ENCODE results near the gene E2F2.

The E2F2 gene

DNA sequence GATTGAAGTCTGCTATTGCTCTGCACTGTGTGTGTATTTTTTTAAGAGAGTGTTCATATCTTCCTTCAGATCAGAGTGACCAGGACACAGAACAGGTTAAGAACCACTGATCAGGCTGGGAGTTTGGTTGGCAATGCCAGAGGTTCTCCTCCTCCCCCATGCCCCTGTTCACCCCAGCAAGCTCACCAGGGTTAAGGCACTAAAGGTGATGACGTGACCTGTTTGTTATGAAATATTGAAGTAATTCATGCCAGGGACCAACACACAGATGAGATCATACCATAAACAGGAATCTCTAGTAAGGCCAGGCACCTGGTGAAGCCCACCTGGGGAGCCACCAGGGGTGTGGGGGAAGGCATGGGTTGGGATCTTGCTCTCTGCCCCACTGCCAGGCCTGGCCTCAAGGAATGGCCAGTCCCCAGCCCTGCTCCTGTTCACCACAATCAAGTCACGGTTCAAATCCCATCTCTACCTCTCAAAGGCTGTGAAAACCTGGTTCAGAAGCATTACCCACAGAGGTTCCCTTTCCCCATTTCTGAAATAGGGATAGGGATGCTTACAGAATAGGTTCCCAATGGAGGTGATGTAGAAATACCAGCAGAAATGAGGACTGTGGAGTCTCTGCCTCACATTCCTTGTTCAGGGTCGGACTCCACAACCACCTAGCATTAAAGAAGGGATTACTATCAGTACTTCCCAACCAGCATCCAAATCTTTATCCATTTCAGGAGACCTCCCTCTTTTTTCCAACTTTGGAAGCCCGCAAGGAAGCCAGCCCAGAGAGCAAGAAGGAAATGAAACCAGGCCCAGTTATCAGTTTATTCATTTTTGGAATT lies 25.8 kb upstream of the E2F2 start:
- peaks cover 60% of the 10 kb centered on the region for H3K4me1 ChIP-seq (ENCODE audit: control insufficient read depth, insufficient read depth, low read length)
- H3K27ac ChIP-seq (ENCODE audit: insufficient read depth, low read depth, low read length, poor library complexity, severe bottlenecking) = no peak overlapping the region

DNA sequence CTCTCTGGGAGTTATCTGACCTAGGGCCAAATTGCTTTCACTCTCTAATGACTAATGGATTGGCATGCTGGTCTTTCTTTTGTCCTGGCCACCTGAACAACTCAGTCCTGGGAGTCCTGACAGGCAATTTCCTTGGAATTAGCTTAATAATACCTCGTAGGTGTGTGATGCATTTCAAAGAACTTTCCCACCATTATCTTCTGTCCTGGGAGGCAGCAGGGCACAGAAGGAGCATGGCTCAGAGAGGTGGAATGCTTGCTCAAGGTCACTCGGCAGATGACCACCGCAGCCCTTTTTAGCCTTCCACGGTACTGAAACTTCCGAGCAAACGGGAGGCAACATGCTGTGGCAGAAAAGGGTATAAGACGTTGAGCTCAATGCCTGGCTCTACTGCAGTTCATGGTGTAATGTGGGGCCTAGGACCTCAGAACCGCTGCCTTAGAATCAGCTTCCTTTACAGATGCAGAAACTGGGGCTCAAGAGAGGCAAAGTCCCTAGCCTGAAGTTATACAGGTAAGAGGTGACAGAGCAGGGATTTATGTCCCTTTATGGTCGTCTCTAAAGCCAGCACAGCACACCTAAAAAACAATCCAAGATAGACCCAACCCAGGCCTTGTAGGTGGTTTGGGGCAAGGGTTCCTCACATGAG lies 25.1 kb upstream of the E2F2 start:
- Histone ChIP-seq H3K4me1 (ENCODE audit: control insufficient read depth, insufficient read depth, low read length) (peaks cover 53% of the 10 kb centered on the region), H3K27me3 (ENCODE audit: control insufficient read depth, insufficient read depth, low read length, poor library complexity, severe bottlenecking) (peaks cover 14% of the 10 kb centered on the region), H3K4me3 (ENCODE audit: insufficient read depth, low read depth, low read length) (peak overlapping the region; percentile 87), H3K36me3 (ENCODE audit: control insufficient read depth, insufficient read depth, low read length) (peaks cover 13% of the 10 kb centered on the region), H3K9me3 (ENCODE audit: control insufficient read depth, low read length) (no peaks in the 10 kb centered on the region), H3K27ac (ENCODE audit: insufficient read depth, low read depth, low read length, poor library complexity, severe bottlenecking) (peak overlapping the region; percentile 88)
- WGBS, 2 experiments = 5% methylated on average over 9 of the region's 9 CpGs

More for the DNA sequence above, 25.8 kb upstream of the E2F2 start:
- peak overlapping the region; percentile 87 for H3K4me3 ChIP-seq (ENCODE audit: insufficient read depth, low read depth, low read length)
- no peaks in the 10 kb centered on the region for H3K9me3 ChIP-seq (ENCODE audit: control insufficient read depth, low read length)
- H3K36me3 ChIP-seq (ENCODE audit: control insufficient read depth, insufficient read depth, low read length) = peaks cover 13% of the 10 kb centered on the region
- 58 to 73% methylated on average over 3 to 4 of the region's 4 CpGs for WGBS, 2 experiments
- peaks cover 14% of the 10 kb centered on the region for H3K27me3 ChIP-seq (ENCODE audit: control insufficient read depth, insufficient read depth, low read length, poor library complexity, severe bottlenecking)

DNA sequence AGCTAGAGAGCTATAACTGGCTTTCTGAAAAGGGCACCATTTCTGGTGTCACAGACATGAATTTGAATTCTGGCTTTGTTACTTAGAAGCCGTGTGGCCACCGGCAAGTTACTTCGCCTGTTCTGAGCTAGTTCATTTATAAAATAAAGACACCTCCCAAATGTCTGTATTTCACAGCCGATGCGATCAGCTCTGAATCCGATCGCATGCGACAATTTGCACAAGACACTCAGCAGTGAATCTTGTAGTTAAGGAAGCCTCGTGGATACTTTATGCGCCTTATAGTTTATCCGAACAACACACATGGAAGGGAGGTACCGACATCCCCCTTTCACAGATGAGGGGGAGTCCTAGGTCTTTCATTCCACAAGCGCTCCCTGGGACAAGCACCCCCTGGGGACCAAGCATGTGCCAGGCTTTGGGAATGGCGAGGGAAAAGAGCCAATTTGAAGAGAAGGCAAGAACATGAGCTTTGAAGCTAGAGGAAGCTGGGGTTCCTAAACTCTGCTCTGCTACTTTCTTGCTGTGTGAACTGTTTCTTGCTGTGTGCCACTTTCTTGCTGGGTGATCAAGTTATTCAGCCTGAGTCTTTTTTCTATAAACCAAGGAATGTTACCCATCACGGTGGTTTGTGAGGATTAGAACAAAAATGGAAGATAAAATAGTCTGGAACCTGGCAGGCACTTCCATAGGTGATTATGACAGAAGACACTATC lies 24.4 kb upstream of the E2F2 start:
- WGBS, 2 experiments = 1 to 3% methylated on average over 15 of the region's 15 CpGs
- Histone ChIP-seq H3K4me1 (ENCODE audit: control insufficient read depth, insufficient read depth, low read length) (peaks cover 51% of the 10 kb centered on the region), H3K36me3 (ENCODE audit: control insufficient read depth, insufficient read depth, low read length) (peaks cover 13% of the 10 kb centered on the region), H3K9me3 (ENCODE audit: control insufficient read depth, low read length) (no peaks in the 10 kb centered on the region), H3K4me3 (ENCODE audit: insufficient read depth, low read depth, low read length) (peak overlapping the region; percentile 87), H3K27ac (ENCODE audit: insufficient read depth, low read depth, low read length, poor library complexity, severe bottlenecking) (peak overlapping the region; percentile 88), H3K27me3 (ENCODE audit: control insufficient read depth, insufficient read depth, low read length, poor library complexity, severe bottlenecking) (peaks cover 14% of the 10 kb centered on the region)

DNA sequence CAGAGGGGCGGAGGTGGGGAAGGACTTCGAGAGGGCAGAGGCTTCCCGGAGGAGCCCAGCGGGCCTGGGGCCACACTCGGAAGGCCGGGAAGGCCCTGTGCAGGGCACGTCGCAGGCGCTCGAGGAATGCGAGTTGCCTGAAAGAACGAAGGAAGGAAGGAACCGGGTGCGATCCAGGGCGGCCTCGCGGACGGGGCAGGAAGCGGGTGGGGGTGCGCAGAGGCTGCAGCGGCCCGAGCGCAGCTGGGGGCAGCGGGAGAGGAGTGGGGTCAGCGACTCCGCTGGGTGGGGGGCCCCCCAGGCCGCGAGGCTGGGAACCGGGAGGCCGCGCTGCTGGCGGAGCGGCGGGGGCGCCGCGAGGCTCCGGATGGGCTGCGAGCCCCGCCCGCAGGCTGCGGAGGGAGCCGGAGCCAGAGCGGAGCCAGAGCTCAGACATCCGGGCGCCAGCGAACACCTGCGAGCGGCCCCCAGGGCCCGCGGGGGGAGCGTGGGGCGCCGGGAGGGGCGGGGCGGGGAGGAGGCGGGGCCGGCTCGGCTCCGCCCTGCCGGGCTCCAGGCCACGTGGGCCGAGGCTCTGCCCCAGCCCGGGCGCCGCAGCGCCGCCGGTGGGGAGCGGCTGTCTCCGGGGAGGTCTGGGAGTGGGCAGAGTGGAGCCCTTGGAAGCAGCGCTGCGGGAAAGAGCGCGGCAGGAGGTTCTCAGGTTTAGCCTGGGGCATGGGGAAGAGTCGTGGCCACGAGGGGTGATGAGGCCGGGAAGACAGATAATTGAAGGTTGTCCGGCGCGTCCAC lies 23.6 kb upstream of the E2F2 start:
- Histone ChIP-seq H3K36me3 (ENCODE audit: control insufficient read depth, insufficient read depth, low read length) (peaks cover 13% of the 10 kb centered on the region), H3K4me3 (ENCODE audit: insufficient read depth, low read depth, low read length) (peak overlapping the region; percentile 87), H3K9me3 (ENCODE audit: control insufficient read depth, low read length) (no peaks in the 10 kb centered on the region), H3K27me3 (ENCODE audit: control insufficient read depth, insufficient read depth, low read length, poor library complexity, severe bottlenecking) (peaks cover 14% of the 10 kb centered on the region), H3K27ac (ENCODE audit: insufficient read depth, low read depth, low read length, poor library complexity, severe bottlenecking) (peak overlapping the region; percentile 88), H3K4me1 (ENCODE audit: control insufficient read depth, insufficient read depth, low read length) (peaks cover 45% of the 10 kb centered on the region)
- WGBS, 2 experiments = 1% methylated on average over 81 of the region's 81 CpGs

DNA sequence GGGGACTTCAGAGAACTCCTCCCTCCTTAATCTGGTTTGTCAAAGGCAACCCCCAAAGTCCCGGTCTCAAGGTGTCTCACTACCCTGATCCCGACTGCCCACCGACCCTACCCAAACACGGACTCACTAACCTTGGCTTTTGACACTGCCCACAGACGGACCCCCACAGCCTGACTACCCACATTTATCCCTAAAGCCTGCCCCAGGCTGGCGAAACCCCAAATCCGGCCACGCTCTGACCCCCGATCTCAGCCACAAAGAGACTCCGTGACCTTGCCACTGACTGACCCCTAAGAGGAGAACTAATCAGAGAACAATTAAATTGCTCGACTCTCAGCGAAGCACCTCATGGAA lies 23.1 kb upstream of the E2F2 start:
- 16 to 19% methylated on average over 12 of the region's 12 CpGs for WGBS, 2 experiments
- Histone ChIP-seq H3K36me3 (ENCODE audit: control insufficient read depth, insufficient read depth, low read length) (peaks cover 13% of the 10 kb centered on the region), H3K4me3 (ENCODE audit: insufficient read depth, low read depth, low read length) (peak overlapping the region; percentile 45), H3K27ac (ENCODE audit: insufficient read depth, low read depth, low read length, poor library complexity, severe bottlenecking) (peak overlapping the region; percentile 88), H3K9me3 (ENCODE audit: control insufficient read depth, low read length) (no peaks in the 10 kb centered on the region), H3K27me3 (ENCODE audit: control insufficient read depth, insufficient read depth, low read length, poor library complexity, severe bottlenecking) (peaks cover 14% of the 10 kb centered on the region), H3K4me1 (ENCODE audit: control insufficient read depth, insufficient read depth, low read length) (peaks cover 45% of the 10 kb centered on the region)

DNA sequence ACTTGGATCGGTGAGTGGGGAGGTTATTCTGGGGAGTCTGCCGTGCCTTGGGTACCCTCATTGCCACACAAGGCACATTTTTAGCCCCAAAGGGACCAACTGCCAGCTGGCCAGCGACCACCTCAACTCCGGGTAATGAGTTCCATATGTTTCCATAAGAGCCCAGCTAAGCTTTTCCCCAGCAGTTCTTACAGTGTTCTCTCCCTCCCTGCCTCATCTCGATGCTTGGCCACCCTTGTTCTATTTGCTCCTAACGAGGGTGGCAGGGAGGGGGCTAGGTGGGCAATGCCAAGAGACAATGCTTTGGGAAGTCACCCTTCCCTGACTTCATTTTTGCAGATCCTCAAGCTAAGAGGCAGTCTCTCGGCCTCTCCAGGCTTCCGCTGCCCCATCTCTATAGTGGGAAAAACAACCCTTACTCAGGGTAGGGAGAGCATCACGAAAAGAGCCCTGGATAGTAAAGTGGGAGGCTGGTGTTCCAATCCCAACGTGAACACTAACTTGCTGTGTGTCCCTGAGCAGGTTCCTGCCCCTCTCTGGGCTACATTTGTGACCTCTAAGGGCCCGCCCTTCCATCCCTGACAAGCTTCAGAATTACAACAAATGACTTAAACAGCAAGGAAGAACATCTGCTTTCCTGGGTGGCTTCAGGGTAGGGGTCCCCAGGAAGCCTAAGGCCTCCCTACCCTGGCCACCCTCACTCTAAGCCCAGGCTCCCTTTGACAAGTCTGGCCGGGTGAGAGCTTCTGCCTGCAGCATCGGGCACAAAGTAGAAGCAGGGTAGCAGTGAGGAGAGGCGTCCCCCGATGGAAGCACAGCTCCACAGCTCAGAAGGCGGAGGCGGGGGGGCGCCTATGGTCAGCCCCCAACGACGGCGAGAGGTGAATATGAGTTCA lies 22.4 kb upstream of the E2F2 start:
- Histone ChIP-seq H3K9me3 (ENCODE audit: control insufficient read depth, low read length) (no peaks in the 10 kb centered on the region), H3K4me3 (ENCODE audit: insufficient read depth, low read depth, low read length) (peak overlapping the region; percentile 45), H3K4me1 (ENCODE audit: control insufficient read depth, insufficient read depth, low read length) (peaks cover 45% of the 10 kb centered on the region), H3K27ac (ENCODE audit: insufficient read depth, low read depth, low read length, poor library complexity, severe bottlenecking) (peak overlapping the region; percentile 88), H3K36me3 (ENCODE audit: control insufficient read depth, insufficient read depth, low read length) (peaks cover 13% of the 10 kb centered on the region), H3K27me3 (ENCODE audit: control insufficient read depth, insufficient read depth, low read length, poor library complexity, severe bottlenecking) (peaks cover 14% of the 10 kb centered on the region)
- 57 to 58% methylated on average over 21 of the region's 21 CpGs for WGBS, 2 experiments

DNA sequence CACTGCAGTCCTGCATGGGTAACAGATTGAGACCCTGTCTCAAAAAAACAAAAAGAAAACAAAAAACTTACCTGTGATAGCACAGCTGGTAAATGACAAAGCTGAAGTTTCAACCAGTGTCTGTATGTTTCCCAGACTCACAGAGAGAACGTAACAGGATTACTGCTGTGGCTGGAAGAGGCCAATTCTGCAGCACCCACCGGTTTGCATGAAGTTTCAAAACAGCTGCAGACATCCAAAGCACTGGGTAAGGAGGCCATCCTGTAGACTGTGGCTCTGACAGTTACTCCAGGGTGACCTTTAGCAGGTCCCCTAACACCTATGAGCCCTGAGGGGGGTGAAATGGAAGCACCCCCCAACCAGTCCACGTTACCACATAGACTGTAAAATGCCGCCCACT lies 20.8 kb upstream of the E2F2 start:
- Histone ChIP-seq H3K4me3 (ENCODE audit: insufficient read depth, low read depth, low read length) (no peak overlapping the region), H3K27me3 (ENCODE audit: control insufficient read depth, insufficient read depth, low read length, poor library complexity, severe bottlenecking) (peaks cover 14% of the 10 kb centered on the region), H3K4me1 (ENCODE audit: control insufficient read depth, insufficient read depth, low read length) (peaks cover 36% of the 10 kb centered on the region), H3K36me3 (ENCODE audit: control insufficient read depth, insufficient read depth, low read length) (no peaks in the 10 kb centered on the region), H3K27ac (ENCODE audit: insufficient read depth, low read depth, low read length, poor library complexity, severe bottlenecking) (no peak overlapping the region), H3K9me3 (ENCODE audit: control insufficient read depth, low read length) (no peaks in the 10 kb centered on the region)
- WGBS, 2 experiments = 77 to 80% methylated on average over 4 of the region's 4 CpGs

DNA sequence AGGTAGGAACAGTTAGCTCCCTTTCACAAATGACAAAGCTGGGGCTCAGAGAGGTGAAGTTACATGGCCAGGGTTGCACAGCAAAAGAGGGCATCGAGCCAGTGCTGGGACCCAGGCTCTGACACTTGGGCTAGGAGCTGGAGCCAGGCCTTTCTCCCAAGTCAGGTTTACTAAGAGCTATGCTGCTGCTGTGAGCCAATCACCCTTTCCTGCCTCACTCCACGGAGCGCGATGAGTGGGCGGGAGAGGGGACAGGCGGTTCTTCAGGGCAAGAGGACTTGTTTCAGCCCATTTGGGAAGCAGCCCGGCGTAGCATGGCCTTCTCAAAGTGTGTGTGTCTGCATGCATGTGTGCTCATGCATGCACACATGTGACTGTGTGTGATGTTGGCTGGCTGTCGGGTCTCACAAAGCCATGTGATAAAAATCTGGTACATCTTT lies 17.7 kb upstream of the E2F2 start:
- Histone ChIP-seq H3K4me3 (ENCODE audit: insufficient read depth, low read depth, low read length) (no peak overlapping the region), H3K27me3 (ENCODE audit: control insufficient read depth, insufficient read depth, low read length, poor library complexity, severe bottlenecking) (peaks cover 8% of the 10 kb centered on the region), H3K9me3 (ENCODE audit: control insufficient read depth, low read length) (no peaks in the 10 kb centered on the region), H3K27ac (ENCODE audit: insufficient read depth, low read depth, low read length, poor library complexity, severe bottlenecking) (no peak overlapping the region), H3K36me3 (ENCODE audit: control insufficient read depth, insufficient read depth, low read length) (no peaks in the 10 kb centered on the region), H3K4me1 (ENCODE audit: control insufficient read depth, insufficient read depth, low read length) (peaks cover 22% of the 10 kb centered on the region)
- WGBS, 2 experiments = 85% methylated on average over 9 of the region's 9 CpGs

DNA sequence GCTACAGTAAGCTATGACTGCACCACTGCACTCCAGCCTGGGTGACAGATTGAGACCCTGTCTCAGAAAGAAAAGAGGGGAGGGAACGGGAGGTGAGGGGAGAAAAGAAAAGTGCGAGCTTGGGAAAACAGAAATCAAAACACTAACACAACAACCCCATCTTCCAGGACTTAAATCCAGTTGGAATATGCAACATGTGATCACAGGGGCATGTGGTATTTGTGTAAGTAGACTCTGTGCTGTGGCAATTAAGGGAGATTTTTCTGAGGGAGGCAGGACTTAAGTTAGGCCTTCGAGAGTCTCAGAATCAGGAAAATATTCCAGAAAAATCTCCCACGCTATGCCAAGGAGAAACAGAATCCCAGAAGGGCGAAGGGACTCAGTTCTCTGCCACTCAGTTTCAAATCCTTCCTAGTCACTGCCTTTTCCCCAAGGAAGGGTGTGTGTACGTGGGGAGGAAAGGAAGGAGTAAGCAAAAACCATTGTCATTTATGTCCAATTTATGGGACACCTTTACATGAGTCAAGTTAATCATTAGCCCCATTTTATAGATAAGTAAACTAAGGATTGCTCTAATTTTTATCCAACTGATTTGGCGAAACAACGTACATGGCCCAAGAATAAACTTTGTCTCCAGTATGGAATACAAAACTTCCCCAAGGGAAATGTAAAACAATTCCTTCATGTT lies 16.0 kb upstream of the E2F2 start:
- no peaks in the 10 kb centered on the region for H3K27me3 ChIP-seq (ENCODE audit: control insufficient read depth, insufficient read depth, low read length, poor library complexity, severe bottlenecking)
- no peak overlapping the region for H3K27ac ChIP-seq (ENCODE audit: insufficient read depth, low read depth, low read length, poor library complexity, severe bottlenecking)
- no peak overlapping the region for H3K4me3 ChIP-seq (ENCODE audit: insufficient read depth, low read depth, low read length)
- H3K36me3 ChIP-seq (ENCODE audit: control insufficient read depth, insufficient read depth, low read length) = no peaks in the 10 kb centered on the region
- WGBS, 2 experiments = 92 to 97% methylated on average over 5 to 6 of the region's 8 CpGs
- peaks cover 18% of the 10 kb centered on the region for H3K4me1 ChIP-seq (ENCODE audit: control insufficient read depth, insufficient read depth, low read length)
- no peaks in the 10 kb centered on the region for H3K9me3 ChIP-seq (ENCODE audit: control insufficient read depth, low read length)
